ENCODE data around the gene TRPM5. TPM values are rescaled to one million over a fixed set of nuclear protein-coding genes. Genes with fewer than 3 reads are reported as not detected.

Gene TRPM5
- total and polyA plus RNA-seq, 5 donors from 2014 or later: 0.17 TPM; not detected in 4

- Histone ChIP-seq H3K9me3 (ENCODE audit: control insufficient read depth in 2 of 2, low read length in 2 of 2) (no peaks in the 10 kb centered on the region), H3K27ac (ENCODE audit: insufficient read depth, low read length, poor library complexity, severe bottlenecking) (no peak overlapping the region), H3K27me3 (ENCODE audit: control insufficient read depth, insufficient read depth, low read length) (no peaks in the 10 kb centered on the region), H3K4me1 (ENCODE audit: control insufficient read depth, insufficient read depth, low read length, poor library complexity, severe bottlenecking) (peaks cover 23% of the 10 kb centered on the region), H3K36me3 (ENCODE audit: control insufficient read depth, insufficient read depth, low read length) (no peaks in the 10 kb centered on the region), H3K4me3 (ENCODE audit: low read depth, low read length) (no peak overlapping the region)
- Mint-ChIP-seq H3K27ac (peak overlapping the region in 2 of 3 donors; percentile 46 to 52), H3K4me1 (peaks cover 0 to 68% (median 15%) of the 10 kb centered on the region in 4 donors), H3K27me3 (no peaks in the 10 kb centered on the region), H3K4me3 (peak overlapping the region in 1 of 4 donors; percentile 68), H3K9me3 (no peaks in the 10 kb centered on the region), H3K36me3 (no peaks in the 10 kb centered on the region)
- no peak for DNase-seq
- no peak for ATAC-seq (ENCODE audit: low read depth in 2 of 2)
These were observed 18.2 kb upstream of the TRPM5 start for GRCh38 chr11:2462543-2462985.

- DNase-seq (no peak), ATAC-seq (ENCODE audit: low read depth in 2 of 2) (no peak)
- H3K4me3 ChIP-seq (ENCODE audit: low read depth, low read length): no peak overlapping the region
- H3K4me1 ChIP-seq (ENCODE audit: control insufficient read depth, insufficient read depth, low read length, poor library complexity, severe bottlenecking): peaks cover 18% of the 10 kb centered on the region
- Mint-ChIP-seq H3K9me3 (no peaks in the 10 kb centered on the region), H3K4me3 (no peak overlapping the region), H3K27ac (peak overlapping the region in 2 of 3 donors; percentile 52 to 60), H3K4me1 (peaks cover 0 to 63% (median 11%) of the 10 kb centered on the region in 4 donors), H3K36me3 (no peaks in the 10 kb centered on the region), H3K27me3 (peaks cover under 1% of the 10 kb centered on the region)
- H3K36me3 ChIP-seq (ENCODE audit: control insufficient read depth, insufficient read depth, low read length): no peaks in the 10 kb centered on the region
- no peak overlapping the region for H3K27ac ChIP-seq (ENCODE audit: insufficient read depth, low read length, poor library complexity, severe bottlenecking)
- H3K27me3 ChIP-seq (ENCODE audit: control insufficient read depth, insufficient read depth, low read length): no peaks in the 10 kb centered on the region
- H3K9me3 ChIP-seq (ENCODE audit: control insufficient read depth in 2 of 2, low read length in 2 of 2): no peaks in the 10 kb centered on the region
These were observed 17.7 kb upstream of the TRPM5 start for GRCh38 chr11:2461956-2462542.

DNA sequence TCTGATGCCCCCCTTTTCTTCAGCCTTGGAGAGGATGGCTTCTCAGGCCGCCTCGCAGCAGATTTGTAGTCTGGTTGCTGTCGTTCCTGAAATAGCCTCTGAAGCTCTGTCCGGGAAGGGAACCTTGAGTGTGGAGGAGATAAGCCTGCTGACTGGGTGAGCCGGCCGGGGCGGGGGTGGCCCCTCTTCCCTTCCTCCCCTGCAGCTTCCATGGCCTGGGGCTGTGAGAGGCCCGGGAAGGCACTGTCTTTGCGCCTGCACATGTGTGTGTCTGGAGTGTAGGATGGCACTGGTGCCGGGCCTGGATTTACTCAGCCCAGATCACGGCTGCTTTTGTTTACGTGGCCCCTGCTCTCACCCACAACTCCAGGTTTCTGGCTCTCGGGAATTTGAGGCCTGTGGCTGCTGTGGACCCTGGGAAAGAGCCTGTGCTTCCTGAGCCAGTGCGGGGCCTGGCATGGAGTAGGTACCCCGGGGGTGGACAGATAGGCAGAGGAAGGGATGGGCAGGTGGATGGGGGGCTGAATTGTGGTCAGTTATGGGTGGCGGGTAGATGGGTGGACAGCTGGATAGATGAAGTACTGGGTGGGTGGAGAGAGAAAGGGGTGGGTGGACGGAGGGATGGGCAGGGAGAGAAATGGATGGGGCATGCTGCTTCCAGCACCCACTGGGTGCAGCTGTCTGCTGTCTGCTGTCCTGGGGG is 17.1 kb upstream of the TRPM5 start:
- Mint-ChIP-seq H3K27me3 (peaks cover 6% of the 10 kb centered on the region), H3K27ac (peak overlapping the region in 1 of 3 donors; percentile 62), H3K4me3 (no peak overlapping the region), H3K9me3 (no peaks in the 10 kb centered on the region), H3K4me1 (peaks cover 0 to 57% (median 7%) of the 10 kb centered on the region in 4 donors), H3K36me3 (no peaks in the 10 kb centered on the region)
- H3K27me3 ChIP-seq (ENCODE audit: control insufficient read depth, insufficient read depth, low read length): no peaks in the 10 kb centered on the region
- no peaks in the 10 kb centered on the region for H3K9me3 ChIP-seq (ENCODE audit: control insufficient read depth in 2 of 2, low read length in 2 of 2)
- H3K27ac ChIP-seq (ENCODE audit: insufficient read depth, low read length, poor library complexity, severe bottlenecking): no peak overlapping the region
- ATAC-seq (ENCODE audit: low read depth in 2 of 2): no peak
- no peaks in the 10 kb centered on the region for H3K36me3 ChIP-seq (ENCODE audit: control insufficient read depth, insufficient read depth, low read length)
- H3K4me1 ChIP-seq (ENCODE audit: control insufficient read depth, insufficient read depth, low read length, poor library complexity, severe bottlenecking): peaks cover 12% of the 10 kb centered on the region
- no peak overlapping the region for H3K4me3 ChIP-seq (ENCODE audit: low read depth, low read length)
- no peak for DNase-seq

- no peaks in the 10 kb centered on the region for H3K36me3 ChIP-seq (ENCODE audit: control insufficient read depth, insufficient read depth, low read length)
- ATAC-seq (ENCODE audit: low read depth in 2 of 2) (no peak), DNase-seq (no peak)
- no peaks in the 10 kb centered on the region for H3K27me3 ChIP-seq (ENCODE audit: control insufficient read depth, insufficient read depth, low read length)
- Mint-ChIP-seq H3K36me3 (no peaks in the 10 kb centered on the region), H3K27ac (peak overlapping the region in 1 of 3 donors; percentile 62), H3K9me3 (no peaks in the 10 kb centered on the region), H3K4me3 (no peak overlapping the region), H3K27me3 (peaks cover 6% of the 10 kb centered on the region), H3K4me1 (peaks cover 0 to 50% (median 5%) of the 10 kb centered on the region in 4 donors)
- H3K4me1 ChIP-seq (ENCODE audit: control insufficient read depth, insufficient read depth, low read length, poor library complexity, severe bottlenecking): peaks cover 9% of the 10 kb centered on the region
- H3K4me3 ChIP-seq (ENCODE audit: low read depth, low read length): no peak overlapping the region
- no peaks in the 10 kb centered on the region for H3K9me3 ChIP-seq (ENCODE audit: control insufficient read depth in 2 of 2, low read length in 2 of 2)
- no peak overlapping the region for H3K27ac ChIP-seq (ENCODE audit: insufficient read depth, low read length, poor library complexity, severe bottlenecking)
These were observed 16.4 kb upstream of the TRPM5 start for GRCh38 chr11:2460540-2461252.

DNA sequence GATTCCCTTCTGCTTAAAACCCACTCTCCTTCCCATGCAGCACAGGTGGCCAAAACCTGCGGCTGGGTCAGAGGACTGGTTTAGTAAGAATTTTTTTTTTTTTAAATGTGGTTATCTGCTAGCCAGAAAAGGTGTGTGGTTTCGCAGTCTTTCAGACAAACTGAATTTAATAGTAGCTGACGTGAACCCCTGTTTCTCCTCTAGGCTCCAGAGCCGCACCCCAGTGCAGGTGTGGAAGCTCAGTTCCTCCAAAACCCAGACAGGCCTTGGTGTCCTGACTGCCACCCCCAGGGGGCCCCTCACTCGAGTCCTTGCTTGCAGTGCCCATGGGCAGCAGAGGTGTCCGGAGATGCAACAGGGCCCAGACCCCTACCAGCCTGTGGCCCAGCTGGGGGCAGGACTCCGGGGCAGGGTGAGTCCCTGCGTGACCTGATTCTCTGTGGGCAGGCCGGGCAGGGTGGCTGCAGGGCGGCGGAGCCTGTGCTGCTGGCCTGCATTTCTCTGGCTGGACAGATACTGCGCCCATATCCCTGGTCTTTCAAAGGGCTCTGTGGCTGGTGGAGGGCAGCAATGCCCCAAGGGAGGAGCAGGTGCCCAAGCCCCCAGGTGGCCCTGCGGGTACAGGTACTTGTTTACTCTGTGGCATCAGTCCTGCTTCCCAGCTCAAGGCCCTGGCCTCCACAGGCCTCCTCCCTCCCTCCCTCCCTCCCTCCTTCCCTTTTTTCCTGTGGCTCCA is 15.7 kb upstream of the TRPM5 start:
- H3K4me1 Mint-ChIP-seq: peaks cover 0 to 48% (median 6%) of the 10 kb centered on the region in 4 donors
- H3K4me3 ChIP-seq (ENCODE audit: low read depth, low read length): no peak overlapping the region
- H3K27ac Mint-ChIP-seq: no peak overlapping the region
- DNase-seq (no peak), ATAC-seq (ENCODE audit: low read depth in 2 of 2) (no peak)
- H3K27me3 Mint-ChIP-seq: peaks cover 6% of the 10 kb centered on the region
- no peak overlapping the region for H3K27ac ChIP-seq (ENCODE audit: insufficient read depth, low read length, poor library complexity, severe bottlenecking)
- no peaks in the 10 kb centered on the region for H3K9me3 Mint-ChIP-seq
- no peaks in the 10 kb centered on the region for H3K36me3 ChIP-seq (ENCODE audit: control insufficient read depth, insufficient read depth, low read length)
- no peak overlapping the region for H3K4me3 Mint-ChIP-seq
- H3K36me3 Mint-ChIP-seq: peaks cover 4% of the 10 kb centered on the region
- no peaks in the 10 kb centered on the region for H3K9me3 ChIP-seq (ENCODE audit: control insufficient read depth in 2 of 2, low read length in 2 of 2)
- peaks cover 9% of the 10 kb centered on the region for H3K4me1 ChIP-seq (ENCODE audit: control insufficient read depth, insufficient read depth, low read length, poor library complexity, severe bottlenecking)
- no peaks in the 10 kb centered on the region for H3K27me3 ChIP-seq (ENCODE audit: control insufficient read depth, insufficient read depth, low read length)

GRCh38 chr11:2459016-2459725 is 14.9 kb upstream of the TRPM5 start:
- H3K9me3 ChIP-seq (ENCODE audit: control insufficient read depth in 2 of 2, low read length in 2 of 2): no peaks in the 10 kb centered on the region
- Mint-ChIP-seq H3K27ac (no peak overlapping the region), H3K27me3 (peaks cover 6% of the 10 kb centered on the region), H3K9me3 (no peaks in the 10 kb centered on the region), H3K36me3 (peaks cover 7% of the 10 kb centered on the region), H3K4me1 (peaks cover 0 to 43% (median 8%) of the 10 kb centered on the region in 4 donors), H3K4me3 (no peak overlapping the region)
- no peak overlapping the region for H3K27ac ChIP-seq (ENCODE audit: insufficient read depth, low read length, poor library complexity, severe bottlenecking)
- no peaks in the 10 kb centered on the region for H3K36me3 ChIP-seq (ENCODE audit: control insufficient read depth, insufficient read depth, low read length)
- no peak overlapping the region for H3K4me3 ChIP-seq (ENCODE audit: low read depth, low read length)
- H3K4me1 ChIP-seq (ENCODE audit: control insufficient read depth, insufficient read depth, low read length, poor library complexity, severe bottlenecking): peaks cover 9% of the 10 kb centered on the region
- DNase-seq: no peak
- ATAC-seq (ENCODE audit: low read depth in 2 of 2): no peak
- no peaks in the 10 kb centered on the region for H3K27me3 ChIP-seq (ENCODE audit: control insufficient read depth, insufficient read depth, low read length)

GRCh38 chr11:2458321-2458720 is 14.0 kb upstream of the TRPM5 start:
- no peaks in the 10 kb centered on the region for H3K36me3 ChIP-seq (ENCODE audit: control insufficient read depth, insufficient read depth, low read length)
- H3K4me3 ChIP-seq (ENCODE audit: low read depth, low read length): no peak overlapping the region
- no peak for ATAC-seq (ENCODE audit: low read depth in 2 of 2)
- peaks cover 6% of the 10 kb centered on the region for H3K27me3 Mint-ChIP-seq
- H3K4me1 Mint-ChIP-seq: peaks cover 0 to 38% (median 8%) of the 10 kb centered on the region in 4 donors
- no peaks in the 10 kb centered on the region for H3K27me3 ChIP-seq (ENCODE audit: control insufficient read depth, insufficient read depth, low read length)
- DNase-seq: no peak
- no peak overlapping the region for H3K4me3 Mint-ChIP-seq
- H3K36me3 Mint-ChIP-seq: peaks cover 7% of the 10 kb centered on the region
- H3K27ac Mint-ChIP-seq: no peak overlapping the region
- no peaks in the 10 kb centered on the region for H3K9me3 ChIP-seq (ENCODE audit: control insufficient read depth in 2 of 2, low read length in 2 of 2)
- peaks cover 4% of the 10 kb centered on the region for H3K4me1 ChIP-seq (ENCODE audit: control insufficient read depth, insufficient read depth, low read length, poor library complexity, severe bottlenecking)
- H3K9me3 Mint-ChIP-seq: no peaks in the 10 kb centered on the region
- H3K27ac ChIP-seq (ENCODE audit: insufficient read depth, low read length, poor library complexity, severe bottlenecking): no peak overlapping the region

All from CD4-positive, CD25-positive, alpha-beta regulatory T cell (primary cell).